ENCODE results near the gene DHRS11. TPM values are rescaled to one million over a fixed set of nuclear protein-coding genes. Genes with fewer than 3 reads are reported as not detected.

The DHRS11 gene
- total RNA-seq, 1 donor from 2014 or later = 5.9 TPM

DNA sequence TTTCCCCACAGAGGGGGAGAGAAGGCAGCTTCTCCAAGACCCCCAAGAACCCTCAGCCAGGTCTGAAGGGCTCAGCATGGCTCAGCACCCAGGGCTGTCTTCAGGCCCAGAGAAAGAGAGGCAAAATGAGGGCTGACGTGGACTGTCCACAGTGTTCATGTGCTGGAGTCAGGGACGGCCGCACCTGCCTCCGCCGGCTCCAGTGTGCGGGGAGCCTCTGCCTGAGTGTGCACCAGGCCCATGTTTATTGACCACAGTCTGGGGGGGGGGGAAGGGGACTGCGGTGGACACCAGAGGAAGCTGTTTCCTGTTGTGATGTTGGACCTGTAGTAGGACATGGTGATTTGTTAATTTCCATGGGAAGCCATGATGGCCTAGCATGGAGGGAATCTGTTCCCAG is 16.6 kb downstream of the DHRS11 start:
- DNase-seq (peak; percentile 20), ATAC-seq (no peak)
- no peaks in the 10 kb centered on the region for H3K36me3 ChIP-seq
- H3K27me3 ChIP-seq (ENCODE audit: low read depth) = peaks cover 3% of the 10 kb centered on the region
- intact Hi-C loops (cut with DNase I) = no loop called here
- H3K27ac ChIP-seq = no peak overlapping the region
- TF ChIP-seq, protein P1, sequence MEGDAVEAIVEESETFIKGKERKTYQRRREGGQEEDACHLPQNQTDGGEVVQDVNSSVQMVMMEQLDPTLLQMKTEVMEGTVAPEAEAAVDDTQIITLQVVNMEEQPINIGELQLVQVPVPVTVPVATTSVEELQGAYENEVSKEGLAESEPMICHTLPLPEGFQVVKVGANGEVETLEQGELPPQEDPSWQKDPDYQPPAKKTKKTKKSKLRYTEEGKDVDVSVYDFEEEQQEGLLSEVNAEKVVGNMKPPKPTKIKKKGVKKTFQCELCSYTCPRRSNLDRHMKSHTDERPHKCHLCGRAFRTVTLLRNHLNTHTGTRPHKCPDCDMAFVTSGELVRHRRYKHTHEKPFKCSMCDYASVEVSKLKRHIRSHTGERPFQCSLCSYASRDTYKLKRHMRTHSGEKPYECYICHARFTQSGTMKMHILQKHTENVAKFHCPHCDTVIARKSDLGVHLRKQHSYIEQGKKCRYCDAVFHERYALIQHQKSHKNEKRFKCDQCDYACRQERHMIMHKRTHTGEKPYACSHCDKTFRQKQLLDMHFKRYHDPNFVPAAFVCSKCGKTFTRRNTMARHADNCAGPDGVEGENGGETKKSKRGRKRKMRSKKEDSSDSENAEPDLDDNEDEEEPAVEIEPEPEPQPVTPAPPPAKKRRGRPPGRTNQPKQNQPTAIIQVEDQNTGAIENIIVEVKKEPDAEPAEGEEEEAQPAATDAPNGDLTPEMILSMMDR (IDR thresholded peaks at IDR 0.05) = no peak
- H3K4me1 ChIP-seq = peaks cover 13% of the 10 kb centered on the region
- H3K4me3 ChIP-seq = no peak overlapping the region
- no peaks in the 10 kb centered on the region for H3K9me3 ChIP-seq

DNA sequence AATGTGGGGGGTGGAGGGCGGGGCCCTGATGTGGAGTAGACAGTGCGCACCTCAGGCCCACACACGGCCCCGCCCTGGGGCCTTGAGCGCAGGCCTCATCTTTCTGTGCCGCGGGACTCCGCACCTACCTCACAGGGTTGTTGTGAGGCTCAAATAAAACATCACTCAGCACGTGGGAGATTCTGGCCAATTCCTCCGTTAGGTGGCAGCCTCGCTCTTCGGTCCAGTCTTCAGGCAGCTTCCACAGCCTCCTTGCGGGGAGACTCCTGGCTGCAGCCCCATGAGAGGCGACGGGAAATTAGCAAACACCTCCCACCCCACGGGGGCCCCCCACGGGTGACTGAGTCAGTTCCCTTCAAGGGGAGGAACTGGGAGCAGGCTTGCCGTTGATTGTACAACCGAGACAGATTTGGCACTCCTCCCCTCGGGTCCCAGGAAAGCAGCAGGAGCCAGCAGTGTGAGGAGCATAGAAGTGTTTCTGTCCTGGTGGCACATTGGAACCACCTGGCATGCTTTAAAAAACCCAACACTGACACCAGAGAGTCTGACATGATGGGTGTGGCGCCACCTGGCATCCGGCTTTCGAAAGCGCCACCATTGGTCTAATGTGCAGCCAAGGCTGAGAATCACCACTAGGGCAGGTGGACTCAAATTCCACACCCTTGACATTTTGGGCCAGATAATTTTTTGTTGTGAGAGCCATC is 17.3 kb downstream of the DHRS11 start:
- peaks cover 10% of the 10 kb centered on the region for H3K4me1 ChIP-seq
- TF ChIP-seq, protein P1 (IDR thresholded peaks at IDR 0.05) = peak; percentile 20
- no peak overlapping the region for H3K4me3 ChIP-seq
- H3K27me3 ChIP-seq (ENCODE audit: low read depth) = peaks cover 6% of the 10 kb centered on the region
- no peaks in the 10 kb centered on the region for H3K36me3 ChIP-seq
- DNase-seq (peak; percentile 50), ATAC-seq (peak; percentile 43 to 65)
- H3K9me3 ChIP-seq = no peaks in the 10 kb centered on the region
- intact Hi-C loops (cut with DNase I) = no loop called here
- H3K27ac ChIP-seq = no peak overlapping the region

- ATAC-seq (no peak), DNase-seq (no peak)
- Histone ChIP-seq H3K36me3 (no peaks in the 10 kb centered on the region), H3K27me3 (ENCODE audit: low read depth) (peaks cover 6% of the 10 kb centered on the region), H3K4me3 (no peak overlapping the region), H3K27ac (no peak overlapping the region), H3K4me1 (peaks cover 10% of the 10 kb centered on the region), H3K9me3 (no peaks in the 10 kb centered on the region)
- TF ChIP-seq, protein P1 (IDR thresholded peaks at IDR 0.05) = no peak
- intact Hi-C loops (cut with DNase I) = no loop called here
These were observed 17.8 kb downstream of the DHRS11 start for GRCh38 chr17:36609498-36609862.

DNA sequence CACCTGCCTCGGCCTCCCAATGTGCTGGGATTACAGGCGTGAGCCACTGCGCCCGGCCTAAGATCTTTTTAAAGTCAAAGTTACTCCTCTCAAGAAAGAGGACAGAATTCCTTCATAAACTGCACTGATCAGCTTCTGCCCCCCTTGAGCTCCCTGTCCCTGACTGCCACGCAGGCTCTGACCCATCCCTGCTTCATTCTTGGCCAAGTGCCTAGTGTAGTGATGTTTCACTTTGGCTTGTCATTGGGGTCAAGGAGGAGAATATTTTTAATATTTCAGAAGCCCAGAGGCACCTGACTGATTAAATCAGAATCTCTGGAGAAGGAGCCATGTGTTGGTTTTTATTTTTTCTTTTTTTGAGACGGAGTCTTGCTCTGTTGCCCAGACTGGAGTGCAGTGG is 18.8 kb downstream of the DHRS11 start:
- Histone ChIP-seq H3K27me3 (ENCODE audit: low read depth) (peaks cover 6% of the 10 kb centered on the region), H3K9me3 (no peaks in the 10 kb centered on the region), H3K27ac (no peak overlapping the region), H3K36me3 (no peaks in the 10 kb centered on the region), H3K4me3 (no peak overlapping the region), H3K4me1 (peaks cover 10% of the 10 kb centered on the region)
- intact Hi-C loops (cut with DNase I) = no loop called here
- ATAC-seq = no peak
- DNase-seq = no peak
- TF ChIP-seq, protein P1 (IDR thresholded peaks at IDR 0.05) = no peak

DNA sequence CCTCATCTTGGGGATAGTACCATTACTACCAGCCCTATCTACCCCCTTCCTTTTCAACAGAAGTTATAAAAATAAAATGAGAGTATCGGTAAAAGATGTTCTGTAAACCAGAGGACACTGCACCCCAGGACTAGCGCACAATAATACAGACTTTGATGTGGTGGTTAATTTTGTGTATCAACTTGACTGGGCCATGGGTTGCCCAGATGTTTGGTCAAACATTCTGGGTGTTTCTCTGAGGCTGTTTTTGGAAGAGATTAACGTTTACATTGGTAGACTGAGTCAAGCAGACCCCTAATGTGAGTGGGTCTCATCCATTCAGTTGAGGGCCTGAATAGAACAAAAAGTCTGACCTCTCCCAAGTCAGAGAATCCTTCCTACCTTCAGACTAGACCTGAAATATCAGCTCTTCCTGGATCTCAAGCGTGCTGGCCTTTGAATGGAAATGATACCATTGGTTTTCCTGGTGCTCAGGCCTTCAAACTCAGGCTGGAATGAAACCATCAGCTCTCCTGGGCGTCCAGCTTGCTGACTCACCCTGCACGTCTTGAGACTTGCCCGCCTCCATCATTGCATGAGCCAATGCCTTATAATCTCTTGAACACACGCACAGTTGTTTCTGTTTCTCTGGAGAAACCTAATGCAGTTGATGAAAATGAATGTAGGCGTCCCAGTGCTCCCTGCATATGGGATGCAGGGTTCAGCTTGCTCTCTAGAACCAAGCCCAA is 19.8 kb downstream of the DHRS11 start:
- no peak overlapping the region for H3K4me3 ChIP-seq
- H3K27me3 ChIP-seq (ENCODE audit: low read depth) = peaks cover 10% of the 10 kb centered on the region
- peaks cover 10% of the 10 kb centered on the region for H3K4me1 ChIP-seq
- DNase-seq (no peak), ATAC-seq (no peak)
- H3K27ac ChIP-seq = no peak overlapping the region
- TF ChIP-seq, protein P1 (IDR thresholded peaks at IDR 0.05) = no peak
- no peaks in the 10 kb centered on the region for H3K36me3 ChIP-seq
- no peaks in the 10 kb centered on the region for H3K9me3 ChIP-seq
- intact Hi-C loops (cut with DNase I) = no loop called here
